ENCODE measurements around the gene CHST13. TPM values are rescaled to one million over a fixed set of nuclear protein-coding genes. Genes with fewer than 3 reads are reported as not detected.

CHST13 gene
- total RNA-seq, 1 experiment from 2014 or later, result 0.91 TPM

DNA sequence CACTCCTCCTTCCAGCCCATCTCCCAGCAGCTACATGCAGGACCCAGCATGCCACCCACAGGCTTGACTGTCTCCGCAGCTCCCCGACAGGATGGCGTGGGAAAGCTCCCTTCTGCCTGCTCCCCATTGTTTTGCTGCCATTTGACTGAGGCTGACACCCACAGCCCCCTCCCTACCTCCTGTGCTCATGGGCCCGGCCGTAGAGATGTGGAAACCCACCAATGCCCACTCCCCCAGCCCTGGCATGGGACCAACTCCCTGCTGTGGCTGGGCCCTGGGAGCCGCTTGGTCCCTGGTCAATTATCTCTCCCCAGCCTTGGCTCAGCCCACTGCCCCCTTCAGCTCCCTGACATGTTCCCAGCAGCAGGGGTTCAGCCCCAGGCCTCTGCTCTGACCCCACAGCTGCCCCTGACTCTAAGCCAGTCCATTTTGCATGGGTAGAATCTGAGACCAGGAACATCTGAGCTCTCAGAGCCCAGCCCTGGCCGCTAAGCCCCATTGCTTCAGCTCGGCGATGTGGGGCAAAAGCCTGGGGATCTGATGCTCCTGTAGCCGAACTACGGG is 26.6 kb downstream of the CHST13 start:
- no peaks in the 10 kb centered on the region for H3K9me3 ChIP-seq (ENCODE audit: control insufficient read depth in 1 of 2, insufficient read depth in 1 of 2, low read depth in 1 of 2, low read length in 2 of 2)

DNA sequence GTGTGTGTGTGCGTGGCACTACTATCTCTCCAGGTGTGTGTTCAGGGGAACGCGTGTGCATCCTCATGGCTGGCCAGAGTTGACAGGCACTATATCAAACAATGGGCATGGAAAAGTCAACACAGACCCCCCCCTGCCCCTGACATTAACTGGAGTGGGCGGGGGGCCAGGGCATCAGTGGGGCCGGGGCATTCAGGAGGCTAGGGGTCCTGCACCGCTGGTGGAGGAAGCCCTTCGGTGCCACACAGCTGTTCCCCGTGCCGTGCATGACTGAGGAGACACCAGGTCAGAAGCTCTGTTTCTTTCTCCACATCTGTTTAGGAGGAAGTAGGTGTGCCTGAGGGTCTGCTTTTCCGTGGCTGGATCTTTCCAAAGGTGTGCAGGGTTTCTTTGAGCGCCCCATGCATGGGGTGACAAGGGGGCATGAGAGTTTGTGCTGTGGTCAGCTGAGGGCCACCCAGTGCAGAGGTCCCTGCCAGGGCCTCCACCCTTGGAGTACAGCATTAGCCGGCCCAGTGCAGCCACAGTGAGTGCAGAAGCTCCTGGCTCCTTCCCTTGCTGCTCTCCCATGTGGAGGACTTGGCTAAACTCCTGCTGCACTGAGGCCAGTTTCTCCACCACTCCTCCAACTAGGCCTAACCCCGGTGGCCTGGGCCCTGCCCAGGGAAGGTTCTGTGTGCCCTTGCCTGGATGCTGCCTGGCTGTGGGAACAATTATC is 27.3 kb downstream of the CHST13 start:
- ATAC-seq, result no peak
- POLR2A ChIA-PET, result no interaction called here
- TF ChIP-seq, protein P1, sequence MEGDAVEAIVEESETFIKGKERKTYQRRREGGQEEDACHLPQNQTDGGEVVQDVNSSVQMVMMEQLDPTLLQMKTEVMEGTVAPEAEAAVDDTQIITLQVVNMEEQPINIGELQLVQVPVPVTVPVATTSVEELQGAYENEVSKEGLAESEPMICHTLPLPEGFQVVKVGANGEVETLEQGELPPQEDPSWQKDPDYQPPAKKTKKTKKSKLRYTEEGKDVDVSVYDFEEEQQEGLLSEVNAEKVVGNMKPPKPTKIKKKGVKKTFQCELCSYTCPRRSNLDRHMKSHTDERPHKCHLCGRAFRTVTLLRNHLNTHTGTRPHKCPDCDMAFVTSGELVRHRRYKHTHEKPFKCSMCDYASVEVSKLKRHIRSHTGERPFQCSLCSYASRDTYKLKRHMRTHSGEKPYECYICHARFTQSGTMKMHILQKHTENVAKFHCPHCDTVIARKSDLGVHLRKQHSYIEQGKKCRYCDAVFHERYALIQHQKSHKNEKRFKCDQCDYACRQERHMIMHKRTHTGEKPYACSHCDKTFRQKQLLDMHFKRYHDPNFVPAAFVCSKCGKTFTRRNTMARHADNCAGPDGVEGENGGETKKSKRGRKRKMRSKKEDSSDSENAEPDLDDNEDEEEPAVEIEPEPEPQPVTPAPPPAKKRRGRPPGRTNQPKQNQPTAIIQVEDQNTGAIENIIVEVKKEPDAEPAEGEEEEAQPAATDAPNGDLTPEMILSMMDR (IDR thresholded peaks at IDR 0.05 in 2 of 3, conservative IDR thresholded peaks at IDR 0.05 in 1 of 3; ENCODE audit: borderline replicate concordance in 1 of 3, insufficient read depth in 1 of 3, low read depth in 2 of 3, low read length in 2 of 3), result no peak
- TF ChIP-seq SRF (IDR thresholded peaks at IDR 0.05; ENCODE audit: low read depth) (no peak), ZFX (IDR thresholded peaks at IDR 0.05) (no peak), POLR2A (IDR thresholded peaks at IDR 0.05; ENCODE audit: borderline replicate concordance, extremely low read depth, insufficient read depth, insufficient read length) (no peak), JUND (IDR thresholded peaks at IDR 0.05) (no peak), CBX3 (IDR thresholded peaks at IDR 0.05; ENCODE audit: low read depth) (no peak)
- TF ChIP-seq, protein P2, sequence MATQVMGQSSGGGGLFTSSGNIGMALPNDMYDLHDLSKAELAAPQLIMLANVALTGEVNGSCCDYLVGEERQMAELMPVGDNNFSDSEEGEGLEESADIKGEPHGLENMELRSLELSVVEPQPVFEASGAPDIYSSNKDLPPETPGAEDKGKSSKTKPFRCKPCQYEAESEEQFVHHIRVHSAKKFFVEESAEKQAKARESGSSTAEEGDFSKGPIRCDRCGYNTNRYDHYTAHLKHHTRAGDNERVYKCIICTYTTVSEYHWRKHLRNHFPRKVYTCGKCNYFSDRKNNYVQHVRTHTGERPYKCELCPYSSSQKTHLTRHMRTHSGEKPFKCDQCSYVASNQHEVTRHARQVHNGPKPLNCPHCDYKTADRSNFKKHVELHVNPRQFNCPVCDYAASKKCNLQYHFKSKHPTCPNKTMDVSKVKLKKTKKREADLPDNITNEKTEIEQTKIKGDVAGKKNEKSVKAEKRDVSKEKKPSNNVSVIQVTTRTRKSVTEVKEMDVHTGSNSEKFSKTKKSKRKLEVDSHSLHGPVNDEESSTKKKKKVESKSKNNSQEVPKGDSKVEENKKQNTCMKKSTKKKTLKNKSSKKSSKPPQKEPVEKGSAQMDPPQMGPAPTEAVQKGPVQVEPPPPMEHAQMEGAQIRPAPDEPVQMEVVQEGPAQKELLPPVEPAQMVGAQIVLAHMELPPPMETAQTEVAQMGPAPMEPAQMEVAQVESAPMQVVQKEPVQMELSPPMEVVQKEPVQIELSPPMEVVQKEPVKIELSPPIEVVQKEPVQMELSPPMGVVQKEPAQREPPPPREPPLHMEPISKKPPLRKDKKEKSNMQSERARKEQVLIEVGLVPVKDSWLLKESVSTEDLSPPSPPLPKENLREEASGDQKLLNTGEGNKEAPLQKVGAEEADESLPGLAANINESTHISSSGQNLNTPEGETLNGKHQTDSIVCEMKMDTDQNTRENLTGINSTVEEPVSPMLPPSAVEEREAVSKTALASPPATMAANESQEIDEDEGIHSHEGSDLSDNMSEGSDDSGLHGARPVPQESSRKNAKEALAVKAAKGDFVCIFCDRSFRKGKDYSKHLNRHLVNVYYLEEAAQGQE (IDR thresholded peaks at IDR 0.05; ENCODE audit: low read depth), result no peak

More for the DNA sequence above, 26.6 kb downstream of the CHST13 start:
- Histone ChIP-seq H3K27ac (ENCODE audit: low read depth, low read length) (no peak overlapping the region), H3K4me3 (replicated peaks in 1 of 2; ENCODE audit: low read depth in 1 of 2, low read length in 2 of 2) (no peak overlapping the region), H3K27me3 (ENCODE audit: insufficient read depth, low read length) (peaks cover 2% of the 10 kb centered on the region; the same call in 1 of the 2 replicates), H3K79me2 (ENCODE audit: insufficient read depth, low read length) (no peaks in the 10 kb centered on the region), H3K4me1 (ENCODE audit: control insufficient read depth in 1 of 2, insufficient read depth in 2 of 2, low read length in 2 of 2) (no peaks in the 10 kb centered on the region), H3K9me2 (ENCODE audit: insufficient read depth) (no peaks in the 10 kb centered on the region), H4K20me1 (ENCODE audit: insufficient read depth) (no peaks in the 10 kb centered on the region), H3K4me2 (ENCODE audit: low read length) (no peak overlapping the region), H2AFZ (ENCODE audit: low read depth, low read length, poor library complexity, severe bottlenecking) (no peak overlapping the region), H3K36me3 (ENCODE audit: control insufficient read depth in 1 of 2, insufficient read depth in 2 of 2, low read length in 2 of 2) (no peaks in the 10 kb centered on the region), H3K9ac (ENCODE audit: low read length) (no peak overlapping the region)
- RAD21 ChIA-PET (ENCODE audit: low non-redundant PET in 1 of 2, low total read pairs in 2 of 2, uncharacterized antibody in 2 of 2, unreplicated experiment in 2 of 2), result no interaction called here
- ATAC-seq (no peak), DNase-seq (ENCODE audit: low read depth, low spot score) (no peak)
- no peak for TF ChIP-seq CEBPB (IDR thresholded peaks at IDR 0.05; ENCODE audit: low read depth)
- no peak for TF ChIP-seq SIN3A (IDR thresholded peaks at IDR 0.05; ENCODE audit: low read depth)
- no peak for TF ChIP-seq SP1 (IDR thresholded peaks at IDR 0.05; ENCODE audit: low read depth)
- no peak for TF ChIP-seq EZH2 (IDR thresholded peaks at IDR 0.05)
- TF ChIP-seq POLR2AphosphoS5 (IDR thresholded peaks at IDR 0.05; ENCODE audit: low read depth, low read length), result no peak
- TF ChIP-seq, protein P1 (IDR thresholded peaks at IDR 0.05 in 2 of 3, conservative IDR thresholded peaks at IDR 0.05 in 1 of 3; ENCODE audit: borderline replicate concordance in 1 of 3, insufficient read depth in 1 of 3, low read depth in 2 of 3, low read length in 2 of 3), result no peak
- no peak for TF ChIP-seq CBX3 (IDR thresholded peaks at IDR 0.05; ENCODE audit: low read depth)
- CTCF ChIA-PET, result no interaction called here
- POLR2A ChIA-PET, result no interaction called here
- intact Hi-C loops (cut with micrococcal nuclease), result no loop called here
- no TSS peak for BruUV-seq (replicated peaks)

More for the DNA sequence above, 27.3 kb downstream of the CHST13 start:
- Histone ChIP-seq H3K9ac (ENCODE audit: low read length) (no peak overlapping the region), H3K79me2 (ENCODE audit: insufficient read depth, low read length) (no peaks in the 10 kb centered on the region), H3K4me1 (ENCODE audit: control insufficient read depth in 1 of 2, insufficient read depth in 2 of 2, low read length in 2 of 2) (no peaks in the 10 kb centered on the region), H3K9me2 (ENCODE audit: insufficient read depth) (no peaks in the 10 kb centered on the region), H3K36me3 (ENCODE audit: control insufficient read depth in 1 of 2, insufficient read depth in 2 of 2, low read length in 2 of 2) (no peaks in the 10 kb centered on the region), H3K27ac (ENCODE audit: low read depth, low read length) (no peak overlapping the region), H3K4me3 (replicated peaks in 1 of 2; ENCODE audit: low read depth in 1 of 2, low read length in 2 of 2) (no peak overlapping the region), H3K27me3 (ENCODE audit: insufficient read depth, low read length) (peaks cover 2% of the 10 kb centered on the region; the same call in 1 of the 2 replicates), H2AFZ (ENCODE audit: low read depth, low read length, poor library complexity, severe bottlenecking) (no peak overlapping the region), H3K4me2 (ENCODE audit: low read length) (no peak overlapping the region), H4K20me1 (ENCODE audit: insufficient read depth) (no peaks in the 10 kb centered on the region), H3K9me3 (ENCODE audit: control insufficient read depth in 1 of 2, insufficient read depth in 1 of 2, low read depth in 1 of 2, low read length in 2 of 2) (no peaks in the 10 kb centered on the region)
- no peak for DNase-seq (ENCODE audit: low read depth, low spot score)
- intact Hi-C loops (cut with micrococcal nuclease), result no loop called here
- BruUV-seq (replicated peaks), result no TSS peak
- ChIA-PET RAD21 (ENCODE audit: low non-redundant PET in 1 of 2, low total read pairs in 2 of 2, uncharacterized antibody in 2 of 2, unreplicated experiment in 2 of 2) (no interaction called here), CTCF (no interaction called here)

All from HCT116 (cell line).